ENCODE measurements around the gene CRYGA. TPM values are rescaled to one million over a fixed set of nuclear protein-coding genes. Genes with fewer than 3 reads are reported as not detected.

The CRYGA gene
- polyA plus RNA-seq, 1 donor (not counting 4 experiments of a cell fraction or from before 2014, with no cell fraction given): not detected

DNA sequence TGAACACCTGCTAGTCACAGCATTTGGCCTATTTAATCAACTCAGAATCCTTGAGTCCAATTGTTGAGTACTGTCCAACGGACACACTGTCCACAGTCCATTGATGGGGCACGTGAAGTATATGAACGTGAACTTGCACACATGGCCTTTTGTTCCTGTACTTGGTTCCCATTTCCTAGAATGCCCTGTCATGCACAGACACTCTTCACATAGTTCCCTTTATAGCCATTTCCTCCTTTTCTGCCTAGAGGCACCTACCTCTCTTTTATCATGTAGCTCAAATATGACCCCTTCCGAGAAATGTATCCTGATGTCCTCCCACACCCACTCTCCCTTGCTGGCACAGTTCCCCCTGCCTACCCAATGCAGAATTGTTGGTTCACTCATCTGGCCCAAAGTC, 8.7 kb upstream of the CRYGA start:
- H3K4me2 ChIP-seq (ENCODE audit: control insufficient read depth, extremely low read depth, insufficient read depth, low read depth, low read length): no peak overlapping the region
- H3K9ac ChIP-seq (ENCODE audit: control insufficient read depth, extremely low read depth, insufficient read depth, low read length): no peak overlapping the region
- H3K79me2 ChIP-seq (ENCODE audit: control insufficient read depth, insufficient read depth, low read length): no peaks in the 10 kb centered on the region
- dilution Hi-C loops (cut with MboI; ENCODE audit: extremely low pct_ligation_motif_present, low sequenced_read_pairs): no loop called here
- H4K20me1 ChIP-seq (ENCODE audit: control insufficient read depth, extremely low read depth, insufficient read depth, low read length): no peaks in the 10 kb centered on the region
- H3K4me3 ChIP-seq (ENCODE audit: control insufficient read depth in 2 of 3, extremely low read depth in 1 of 3, insufficient read depth in 2 of 3, low read depth in 1 of 3, low read length in 3 of 3): no peak overlapping the region
- H3K9me3 ChIP-seq (ENCODE audit: control insufficient read depth, low read depth, low read length): no peaks in the 10 kb centered on the region
- no peaks in the 10 kb centered on the region for H3K9me1 ChIP-seq (ENCODE audit: control insufficient read depth, extremely low read depth, insufficient read depth, low read length)
- DNase-seq (ENCODE audit: low read depth, low spot score) (no peak), FAIRE-seq (no peak)
- H3K27ac ChIP-seq (ENCODE audit: control insufficient read depth, insufficient read depth, low read length): no peak overlapping the region
- no peak overlapping the region for H2AFZ ChIP-seq (ENCODE audit: control insufficient read depth, low read length)
- H3K4me1 ChIP-seq (ENCODE audit: control insufficient read depth, extremely low read depth, insufficient read depth, low read length): no peaks in the 10 kb centered on the region
- TF ChIP-seq EZH2 (IDR thresholded peaks at IDR 0.05; ENCODE audit: low read length): no peak
- TF ChIP-seq, protein P1, sequence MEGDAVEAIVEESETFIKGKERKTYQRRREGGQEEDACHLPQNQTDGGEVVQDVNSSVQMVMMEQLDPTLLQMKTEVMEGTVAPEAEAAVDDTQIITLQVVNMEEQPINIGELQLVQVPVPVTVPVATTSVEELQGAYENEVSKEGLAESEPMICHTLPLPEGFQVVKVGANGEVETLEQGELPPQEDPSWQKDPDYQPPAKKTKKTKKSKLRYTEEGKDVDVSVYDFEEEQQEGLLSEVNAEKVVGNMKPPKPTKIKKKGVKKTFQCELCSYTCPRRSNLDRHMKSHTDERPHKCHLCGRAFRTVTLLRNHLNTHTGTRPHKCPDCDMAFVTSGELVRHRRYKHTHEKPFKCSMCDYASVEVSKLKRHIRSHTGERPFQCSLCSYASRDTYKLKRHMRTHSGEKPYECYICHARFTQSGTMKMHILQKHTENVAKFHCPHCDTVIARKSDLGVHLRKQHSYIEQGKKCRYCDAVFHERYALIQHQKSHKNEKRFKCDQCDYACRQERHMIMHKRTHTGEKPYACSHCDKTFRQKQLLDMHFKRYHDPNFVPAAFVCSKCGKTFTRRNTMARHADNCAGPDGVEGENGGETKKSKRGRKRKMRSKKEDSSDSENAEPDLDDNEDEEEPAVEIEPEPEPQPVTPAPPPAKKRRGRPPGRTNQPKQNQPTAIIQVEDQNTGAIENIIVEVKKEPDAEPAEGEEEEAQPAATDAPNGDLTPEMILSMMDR (optimal IDR thresholded peaks at IDR 0.05 in 1 of 3, IDR thresholded peaks at IDR 0.05 in 1 of 3, conservative IDR thresholded peaks at IDR 0.05 in 1 of 3; ENCODE audit: extremely low read depth in 1 of 3, insufficient read depth in 2 of 3, low read length in 3 of 3): no peak
- H3K36me3 ChIP-seq (ENCODE audit: control insufficient read depth in 2 of 2, extremely low read depth in 1 of 2, insufficient read depth in 2 of 2, low read length in 2 of 2): no peaks in the 10 kb centered on the region
- no peaks in the 10 kb centered on the region for H3K27me3 ChIP-seq (ENCODE audit: control insufficient read depth, extremely low read depth, insufficient read depth, low read length)

DNA sequence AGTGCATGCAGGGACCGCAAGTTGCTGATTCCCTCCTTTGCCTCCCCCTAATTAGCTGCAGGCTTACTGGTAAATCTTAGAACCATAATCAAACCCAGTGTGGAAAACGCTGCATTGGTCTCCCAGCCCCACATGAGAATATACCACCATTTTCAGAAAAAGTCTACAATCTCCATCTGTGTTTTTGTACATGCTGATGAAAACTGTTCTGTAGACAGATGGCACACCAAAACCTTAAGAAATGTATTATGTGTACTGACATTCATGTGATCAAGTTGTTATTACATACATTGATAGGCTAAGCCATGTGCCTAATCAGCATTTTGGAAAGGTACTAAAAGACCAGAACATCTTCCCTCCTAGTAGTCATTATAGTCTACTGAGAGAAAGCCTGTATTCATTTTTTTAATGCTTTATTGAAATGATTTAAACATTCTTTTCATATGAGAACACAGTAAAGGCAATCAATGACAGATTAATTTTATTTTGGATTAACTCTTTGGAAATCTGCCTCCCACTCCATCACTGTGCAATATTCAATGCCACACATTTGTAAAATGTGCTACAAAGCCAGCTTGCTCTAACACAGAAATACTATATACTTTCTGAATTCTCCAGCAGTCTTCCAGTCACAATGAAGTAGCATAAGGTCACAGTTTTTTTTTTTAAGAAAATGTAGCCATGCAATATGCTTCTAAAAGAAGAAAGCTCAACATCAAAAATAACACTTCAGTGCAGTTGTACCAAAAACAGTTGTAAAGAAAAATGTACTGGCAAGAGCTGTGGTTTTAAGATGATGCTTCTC, 1.8 kb upstream of the CRYGA start:
- Histone ChIP-seq H3K9me3 (ENCODE audit: control insufficient read depth, low read depth, low read length) (no peaks in the 10 kb centered on the region), H3K9me1 (ENCODE audit: control insufficient read depth, extremely low read depth, insufficient read depth, low read length) (no peaks in the 10 kb centered on the region), H2AFZ (ENCODE audit: control insufficient read depth, low read length) (no peak overlapping the region), H3K79me2 (ENCODE audit: control insufficient read depth, insufficient read depth, low read length) (no peaks in the 10 kb centered on the region), H3K27me3 (ENCODE audit: control insufficient read depth, extremely low read depth, insufficient read depth, low read length) (peaks cover 8% of the 10 kb centered on the region), H3K4me2 (ENCODE audit: control insufficient read depth, extremely low read depth, insufficient read depth, low read depth, low read length) (no peak overlapping the region), H3K4me3 (ENCODE audit: control insufficient read depth in 2 of 3, extremely low read depth in 1 of 3, insufficient read depth in 2 of 3, low read depth in 1 of 3, low read length in 3 of 3) (no peak overlapping the region), H3K9ac (ENCODE audit: control insufficient read depth, extremely low read depth, insufficient read depth, low read length) (no peak overlapping the region), H3K27ac (ENCODE audit: control insufficient read depth, insufficient read depth, low read length) (no peak overlapping the region), H3K36me3 (ENCODE audit: control insufficient read depth in 2 of 2, extremely low read depth in 1 of 2, insufficient read depth in 2 of 2, low read length in 2 of 2) (no peaks in the 10 kb centered on the region), H4K20me1 (ENCODE audit: control insufficient read depth, extremely low read depth, insufficient read depth, low read length) (no peaks in the 10 kb centered on the region), H3K4me1 (ENCODE audit: control insufficient read depth, extremely low read depth, insufficient read depth, low read length) (no peaks in the 10 kb centered on the region)
- no peak for DNase-seq (ENCODE audit: low read depth, low spot score)
- dilution Hi-C loops (cut with MboI; ENCODE audit: extremely low pct_ligation_motif_present, low sequenced_read_pairs): no loop called here
- no peak for FAIRE-seq
- no peak for TF ChIP-seq EZH2 (IDR thresholded peaks at IDR 0.05; ENCODE audit: low read length)
- TF ChIP-seq, protein P1 (optimal IDR thresholded peaks at IDR 0.05 in 1 of 3, IDR thresholded peaks at IDR 0.05 in 1 of 3, conservative IDR thresholded peaks at IDR 0.05 in 1 of 3; ENCODE audit: extremely low read depth in 1 of 3, insufficient read depth in 2 of 3, low read length in 3 of 3): no peak

All from keratinocyte (primary cell).